ENCODE results near the gene SLC28A2.
"Not testable (repeated sequence)": the region's sequence is repeated elsewhere in the genome, so short reads cannot be mapped to it uniquely, and the experiment has no call there.

Gene SLC28A2

DNA sequence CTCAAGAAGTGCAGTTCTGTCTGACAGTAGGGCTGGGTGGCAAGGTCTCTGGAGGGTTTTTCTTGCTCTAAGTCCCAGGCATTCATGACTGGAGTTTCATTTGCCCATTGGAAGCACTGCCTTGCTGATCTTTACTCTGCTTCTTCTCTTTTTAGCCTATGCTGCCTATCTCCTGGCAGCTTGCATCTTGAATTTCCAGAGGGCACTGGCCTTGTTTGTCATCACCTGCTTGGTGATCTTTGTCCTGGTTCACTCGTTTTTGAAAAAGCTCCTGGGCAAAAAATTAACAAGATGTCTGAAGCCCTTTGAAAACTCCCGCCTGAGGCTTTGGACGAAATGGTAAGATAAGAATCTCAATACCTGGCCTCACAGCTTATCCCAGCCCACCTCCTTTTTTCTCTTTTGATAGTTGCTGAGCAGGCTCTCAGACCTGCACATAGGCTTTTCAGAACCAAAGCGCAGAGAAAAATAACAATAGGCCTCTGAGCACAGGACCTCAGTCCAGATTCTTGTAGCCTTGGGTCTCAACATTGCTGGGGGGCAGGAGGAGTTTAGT lies 10.9 kb downstream of the SLC28A2 start:
- no peak for DNase-seq

DNA sequence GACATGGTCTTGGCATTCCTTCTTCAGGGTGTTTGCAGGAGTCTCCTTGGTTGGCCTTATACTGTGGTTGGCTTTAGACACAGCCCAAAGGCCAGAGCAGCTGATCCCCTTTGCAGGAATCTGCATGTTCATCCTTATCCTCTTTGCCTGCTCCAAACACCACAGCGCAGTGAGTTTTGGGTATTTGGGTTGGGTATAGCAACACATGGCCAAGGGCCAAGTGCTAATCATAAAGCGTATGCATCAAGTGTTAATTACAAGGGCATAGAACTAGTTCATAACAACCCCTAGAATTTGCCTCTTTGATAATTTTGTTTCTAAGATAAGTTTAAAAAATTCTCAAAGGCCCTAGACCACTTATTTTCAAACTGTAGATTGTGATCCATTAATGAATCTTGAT lies 11.8 kb downstream of the SLC28A2 start:
- no peak for DNase-seq

DNA sequence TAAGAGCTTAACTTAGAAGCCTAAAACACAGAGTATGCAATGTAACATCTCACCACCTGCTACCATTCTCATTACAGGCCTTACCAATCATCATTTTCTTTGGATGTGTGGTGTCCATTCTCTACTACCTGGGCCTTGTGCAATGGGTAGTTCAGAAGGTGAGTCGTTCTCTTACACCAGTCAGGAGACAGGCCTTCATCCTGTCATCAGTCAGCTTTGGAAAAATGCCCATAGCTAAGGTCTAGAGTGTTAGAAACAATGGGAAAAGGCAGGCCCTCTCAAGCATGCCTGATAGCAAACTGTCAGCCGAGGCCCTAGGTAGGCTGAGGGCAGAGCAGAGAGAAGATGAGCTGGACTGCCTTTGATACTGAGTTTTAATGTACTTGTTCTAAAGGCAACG lies 13.5 kb downstream of the SLC28A2 start:
- no peak for DNase-seq

DNA sequence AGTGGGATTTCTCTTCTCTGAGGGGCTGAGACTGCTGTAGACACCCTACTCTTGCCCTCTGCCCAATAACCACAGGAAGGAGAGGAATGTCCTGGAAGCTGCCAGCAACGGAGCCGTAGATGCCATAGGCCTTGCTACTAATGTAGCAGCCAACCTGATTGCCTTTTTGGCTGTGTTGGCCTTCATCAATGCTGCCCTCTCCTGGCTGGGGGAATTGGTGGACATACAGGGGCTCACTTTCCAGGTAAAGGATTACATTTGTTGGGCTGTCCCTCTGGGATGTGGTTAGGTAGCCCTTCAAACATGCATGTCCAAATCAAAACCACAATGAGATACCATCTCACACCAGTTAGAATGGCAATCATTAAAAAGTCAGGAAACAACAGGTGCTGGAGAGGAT lies 16.1 kb downstream of the SLC28A2 start:
- DNase-seq, result no peak

DNA sequence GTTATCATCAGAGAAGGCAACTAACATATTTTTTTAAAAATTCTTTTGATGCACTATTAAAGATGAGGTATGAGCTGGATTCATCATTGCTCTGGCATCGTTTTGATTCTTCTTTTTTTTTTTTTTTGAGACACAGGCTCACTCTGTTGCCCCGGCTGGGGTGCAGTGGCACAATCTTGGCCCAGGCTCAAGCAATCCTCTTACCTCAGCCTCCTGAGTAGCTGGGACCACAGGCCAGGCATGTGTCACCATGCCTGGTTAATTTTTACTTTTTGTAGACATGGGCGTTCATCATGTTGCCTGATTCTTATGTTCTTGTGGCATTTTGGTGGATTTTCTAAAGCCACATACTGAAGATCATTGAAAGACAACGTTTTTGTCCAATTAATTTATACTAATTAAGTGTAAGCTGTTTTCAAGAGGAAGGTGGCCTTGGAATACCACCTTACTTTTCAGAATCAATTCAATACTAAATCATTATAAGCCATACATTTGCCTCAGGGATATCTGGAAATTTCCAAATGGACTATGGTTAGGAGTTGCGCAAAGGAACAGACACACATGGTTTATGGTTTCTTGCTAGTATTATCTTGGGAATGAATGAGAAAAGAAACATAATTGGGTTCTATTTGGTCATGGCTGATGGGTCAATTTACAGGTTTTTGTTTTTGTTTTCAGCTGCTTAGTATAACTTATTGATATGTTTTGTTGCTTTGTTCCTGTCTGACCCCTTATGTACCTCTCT lies 22.8 kb downstream of the SLC28A2 start:
- DNase-seq, result no peak

DNA sequence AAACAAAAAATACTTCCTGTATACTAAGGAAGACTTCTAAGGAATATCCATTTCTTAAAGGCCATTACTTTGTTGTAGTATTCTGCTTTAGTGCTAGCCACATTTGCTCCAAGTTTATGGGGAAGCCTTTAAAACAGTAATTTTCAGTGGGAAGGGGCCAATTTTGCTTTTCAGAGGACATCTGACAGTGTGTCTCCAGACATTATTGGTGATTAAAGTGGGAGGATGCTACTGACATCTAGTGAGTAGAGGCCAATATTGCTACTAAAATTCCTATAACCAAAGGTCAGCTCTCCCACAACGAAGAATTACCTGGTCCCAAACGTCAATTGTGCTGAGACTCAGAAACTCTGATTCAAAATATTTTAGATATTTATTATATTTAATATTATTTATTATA lies 24.8 kb downstream of the SLC28A2 start:
- DNase-seq, result no peak

DNA sequence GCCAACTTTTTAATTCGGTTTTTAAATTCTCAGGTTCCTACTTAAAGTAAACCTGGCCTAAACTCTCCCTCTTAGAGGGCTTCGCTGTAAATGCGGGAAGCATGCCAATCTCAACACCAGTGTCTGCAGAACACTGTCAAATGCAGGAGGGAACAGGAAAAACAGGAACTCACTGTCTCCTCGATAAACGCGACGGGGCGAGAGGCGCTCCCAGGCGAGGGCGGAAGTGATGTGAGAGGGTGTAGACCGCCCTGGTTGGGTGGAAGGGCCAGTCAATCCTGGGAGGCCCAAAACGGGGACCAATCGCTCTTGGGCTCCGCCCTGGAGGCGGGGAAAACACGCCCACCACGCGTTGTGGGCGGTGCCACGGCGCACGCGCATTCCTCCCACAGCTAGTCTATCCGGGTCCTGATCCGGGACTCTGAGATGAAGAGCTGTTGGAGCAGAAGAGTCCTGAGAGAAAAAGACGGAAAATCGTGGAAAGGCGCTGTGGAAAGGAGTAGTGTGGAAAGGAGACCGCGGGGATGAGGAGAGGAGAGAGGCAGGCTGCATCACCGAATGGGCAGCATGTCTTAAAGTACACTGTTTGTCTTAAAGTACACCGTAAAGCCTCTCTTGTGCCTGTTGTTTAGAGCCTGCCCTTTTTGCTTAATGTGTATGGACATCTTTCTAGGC lies 27.1 kb downstream of the SLC28A2 start:
- DNase-seq, result peak; percentile 86

DNA sequence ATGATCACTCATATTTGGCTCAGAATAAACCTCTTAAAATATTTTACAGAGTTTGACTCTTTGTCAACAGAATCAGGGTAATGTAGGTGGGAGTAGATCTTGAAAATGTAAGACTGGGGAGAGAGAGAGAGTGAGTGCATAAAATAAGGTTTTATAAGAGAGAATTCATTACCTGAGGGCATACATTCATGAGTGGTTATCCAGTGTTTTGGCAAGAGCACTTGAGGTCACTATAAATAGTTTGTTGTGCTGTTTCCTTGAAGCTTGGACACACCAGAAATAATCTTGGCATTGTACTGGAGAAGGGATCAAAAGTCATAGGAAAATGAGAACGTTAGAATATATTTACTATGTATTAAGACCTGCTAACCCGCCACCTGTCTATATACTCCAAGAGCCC lies 33.4 kb downstream of the SLC28A2 start:
- no peak for DNase-seq

DNA sequence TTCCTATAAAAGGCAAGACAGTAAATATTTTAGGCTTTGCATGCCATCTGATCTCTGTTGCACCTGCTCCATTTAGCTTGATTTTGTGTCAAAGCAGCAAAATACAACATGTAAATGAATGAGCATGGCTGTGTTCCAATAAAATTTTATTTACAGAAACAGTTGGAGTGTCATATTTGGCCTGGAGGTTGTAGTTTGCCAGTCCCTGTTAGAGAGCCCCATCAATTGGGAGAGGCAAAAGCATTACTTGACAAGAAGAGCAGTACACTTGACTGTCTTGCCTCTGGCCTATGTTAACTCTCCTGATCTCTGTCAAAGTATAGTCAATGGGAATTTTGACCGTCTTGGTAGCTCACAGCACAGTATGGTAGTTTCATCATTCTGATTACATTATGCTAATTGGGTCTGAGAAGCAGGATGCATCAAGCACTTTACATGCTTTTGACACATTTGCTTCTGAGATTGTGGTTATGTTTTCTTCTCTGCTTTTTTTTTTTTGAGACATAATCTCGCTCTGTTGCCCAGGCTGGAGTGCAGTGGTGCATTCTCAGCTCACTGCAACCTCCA lies 35.4 kb downstream of the SLC28A2 start:
- DNase-seq, result no peak

DNA sequence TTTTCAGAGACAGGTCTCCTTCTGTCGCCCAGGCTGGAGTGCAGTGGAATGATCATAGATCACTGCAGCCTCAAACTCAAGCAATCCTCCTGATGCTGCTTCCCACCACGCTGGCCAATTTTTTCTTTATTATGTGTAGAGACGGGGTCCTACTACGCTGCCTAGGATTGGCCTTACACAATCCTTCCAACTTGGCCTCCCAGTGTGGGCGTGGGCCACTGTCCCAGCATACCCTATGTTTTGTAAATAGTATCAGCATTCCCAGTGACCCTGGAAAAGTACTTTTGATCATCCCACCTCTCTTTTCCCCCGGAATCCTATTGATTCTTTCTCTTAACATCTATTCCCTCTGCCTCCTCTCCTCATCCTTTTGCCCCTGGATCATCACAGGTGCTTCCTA lies 36.9 kb downstream of the SLC28A2 start:
- no peak for DNase-seq

DNA sequence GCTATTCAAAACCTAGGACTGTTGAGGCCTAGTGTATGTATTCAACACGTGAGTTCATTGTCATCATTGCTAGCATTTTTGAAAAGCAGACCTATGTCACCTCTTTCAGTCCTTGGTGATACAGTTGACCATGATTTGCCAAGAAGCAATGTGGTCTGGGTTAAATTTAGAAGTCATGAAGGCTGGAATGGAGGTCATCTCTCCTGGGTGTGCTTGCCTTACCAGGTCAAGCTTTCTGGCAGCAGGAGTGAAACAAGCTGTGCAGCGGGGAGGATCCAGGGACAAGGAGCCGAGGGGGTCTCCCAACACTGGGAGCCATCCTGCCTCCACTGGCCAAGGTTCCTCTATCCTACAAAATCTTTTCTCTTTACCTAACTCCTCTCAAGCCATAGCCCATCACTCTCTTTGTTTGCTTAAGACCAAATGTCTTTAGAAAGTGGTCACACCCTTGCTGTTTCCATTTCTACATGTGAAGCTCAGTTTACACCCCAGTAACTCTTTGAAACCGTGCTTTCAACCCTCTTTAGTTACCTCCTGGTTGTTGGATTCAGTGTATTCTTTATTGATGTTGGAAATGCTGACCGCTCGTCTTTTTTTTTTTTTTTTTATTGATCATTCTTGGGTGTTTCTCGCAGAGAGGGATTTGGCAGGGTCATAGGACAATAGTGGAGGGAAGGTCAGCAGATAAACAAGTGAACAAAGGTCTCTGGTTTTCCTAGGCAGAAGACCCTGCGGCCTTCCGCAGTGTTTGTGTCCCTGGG lies 40.0 kb downstream of the SLC28A2 start:
- DNase-seq, result no peak

DNA sequence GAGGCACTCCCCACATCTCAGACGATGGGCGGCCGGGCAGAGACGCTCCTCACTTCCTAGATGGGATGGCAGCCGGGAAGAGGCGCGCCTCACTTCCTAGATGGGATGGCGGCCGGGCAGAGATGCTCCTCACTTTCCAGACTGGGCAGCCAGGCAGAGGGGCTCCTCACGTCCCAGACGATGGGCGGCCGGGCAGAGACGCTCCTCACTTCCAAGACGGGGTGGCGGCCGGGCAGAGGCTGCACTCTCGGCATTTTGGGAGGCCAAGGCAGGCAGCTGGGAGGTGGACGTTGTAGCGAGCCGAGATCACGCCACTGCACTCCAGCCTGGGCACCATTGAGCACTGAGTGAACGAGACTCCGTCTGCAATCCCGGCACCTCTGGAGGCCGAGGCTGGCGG lies 41.3 kb downstream of the SLC28A2 start:
- DNase-seq, result not testable (repeated sequence)

DNA sequence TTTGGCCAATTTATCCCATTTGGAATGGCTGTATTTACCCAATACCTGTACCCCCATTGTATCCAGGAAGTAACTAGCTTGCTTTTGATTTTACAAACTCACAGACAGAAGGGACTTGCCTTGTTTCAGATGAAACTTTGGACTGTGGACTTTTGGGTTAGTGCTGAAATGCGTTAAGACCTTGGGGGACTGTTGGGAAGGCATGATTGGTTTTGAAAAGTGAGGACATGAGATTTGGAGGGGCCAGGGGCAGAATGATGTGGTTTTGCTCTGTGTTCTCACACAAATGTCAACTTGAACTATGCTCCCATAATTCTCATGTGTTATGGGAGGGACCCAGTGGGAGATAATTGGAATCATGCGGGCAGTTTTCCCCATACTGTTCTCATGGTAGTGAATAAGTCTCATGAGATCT lies 46.9 kb downstream of the SLC28A2 start:
- not testable (repeated sequence) for DNase-seq

DNA sequence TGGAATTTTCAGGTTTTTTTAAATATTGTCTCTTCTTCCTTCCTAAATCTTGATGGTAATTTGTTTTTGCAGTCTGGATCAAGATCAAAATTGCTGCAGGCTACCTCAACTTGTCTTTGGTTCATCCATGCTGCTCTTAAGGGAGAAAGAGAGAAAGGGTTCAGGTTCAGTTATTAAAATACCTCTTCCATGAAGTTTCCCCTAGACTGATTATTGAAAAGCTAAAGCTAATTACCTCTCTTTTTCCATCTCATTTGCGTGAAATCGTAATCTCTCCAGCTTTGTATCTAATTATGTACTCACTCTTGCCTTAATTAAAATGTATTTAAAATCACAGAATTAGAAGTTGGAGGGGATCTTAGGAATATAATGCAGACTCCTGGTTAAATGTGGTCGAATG lies 52.7 kb downstream of the SLC28A2 start:
- no peak for DNase-seq

DNA sequence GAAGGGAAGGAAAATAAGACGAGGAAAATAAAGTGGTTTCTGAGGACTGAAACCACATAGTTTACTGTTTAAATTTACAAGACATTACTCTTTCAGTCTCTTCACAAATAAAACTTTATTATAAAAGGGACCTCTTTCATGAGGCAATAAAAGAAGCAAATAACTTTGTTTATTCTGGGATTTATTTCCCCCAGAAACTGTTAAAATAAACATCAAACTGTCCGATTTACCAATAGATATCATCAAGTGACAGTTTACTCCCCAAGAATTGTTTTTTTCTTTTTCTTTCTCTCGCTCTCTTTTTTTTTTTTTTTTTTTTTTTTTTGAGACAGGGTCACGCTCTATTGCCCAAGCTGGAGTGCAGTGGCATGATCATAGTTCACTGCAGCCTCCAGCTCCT lies 54.1 kb downstream of the SLC28A2 start:
- DNase-seq, result no peak

DNA sequence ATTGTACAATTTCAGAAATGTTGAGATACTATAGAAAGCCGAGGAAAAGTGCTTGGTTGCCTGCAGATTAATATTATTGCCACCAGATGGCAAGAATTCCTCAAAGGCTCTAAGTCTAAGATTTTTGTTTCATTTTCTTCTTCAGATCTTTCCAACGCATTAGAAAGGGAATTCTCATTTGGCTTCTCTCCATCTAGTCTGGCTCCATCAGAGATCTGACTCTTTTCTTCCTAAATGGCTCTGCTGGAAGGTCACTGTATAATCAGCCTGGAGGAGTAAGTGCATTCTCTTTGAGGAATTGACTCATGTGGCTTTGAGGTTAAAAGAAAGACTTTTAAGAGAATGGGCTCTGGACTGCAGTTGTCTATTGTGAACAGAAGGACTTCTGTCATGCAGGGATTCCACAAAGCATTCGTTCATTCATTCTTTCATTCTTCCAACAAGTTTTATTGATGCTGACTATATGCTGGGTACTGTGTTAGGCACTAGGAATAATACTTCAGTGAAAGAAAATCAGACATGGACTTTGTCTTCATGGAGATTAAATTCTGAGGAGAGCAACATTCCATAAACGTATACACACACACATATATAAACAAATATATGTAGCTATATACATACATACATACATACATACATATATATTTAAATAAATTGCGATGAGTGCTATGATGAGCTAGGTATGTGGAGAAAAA lies 55.3 kb downstream of the SLC28A2 start:
- no peak for DNase-seq

DNA sequence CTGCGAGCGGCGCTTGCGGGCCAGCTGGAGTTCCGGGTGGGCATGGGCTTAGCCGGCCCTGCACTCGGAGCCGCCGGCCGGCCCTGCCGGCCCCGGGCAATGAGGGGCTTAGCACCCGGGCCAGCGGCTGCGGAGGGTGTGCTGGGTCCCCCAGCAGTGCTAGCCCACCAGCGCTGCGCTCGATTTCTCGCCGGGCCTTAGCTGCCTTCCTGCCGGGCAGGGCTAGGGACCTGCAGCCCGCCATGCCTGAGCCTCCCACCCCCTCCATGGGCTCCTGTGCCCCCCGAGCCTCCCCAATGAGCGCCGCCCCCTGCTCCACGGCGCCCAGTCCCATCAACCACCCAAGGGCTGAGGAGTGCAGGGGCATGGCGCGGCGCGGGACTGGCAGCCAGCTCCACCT lies 62.1 kb downstream of the SLC28A2 start:
- not testable (repeated sequence) for DNase-seq

DNA sequence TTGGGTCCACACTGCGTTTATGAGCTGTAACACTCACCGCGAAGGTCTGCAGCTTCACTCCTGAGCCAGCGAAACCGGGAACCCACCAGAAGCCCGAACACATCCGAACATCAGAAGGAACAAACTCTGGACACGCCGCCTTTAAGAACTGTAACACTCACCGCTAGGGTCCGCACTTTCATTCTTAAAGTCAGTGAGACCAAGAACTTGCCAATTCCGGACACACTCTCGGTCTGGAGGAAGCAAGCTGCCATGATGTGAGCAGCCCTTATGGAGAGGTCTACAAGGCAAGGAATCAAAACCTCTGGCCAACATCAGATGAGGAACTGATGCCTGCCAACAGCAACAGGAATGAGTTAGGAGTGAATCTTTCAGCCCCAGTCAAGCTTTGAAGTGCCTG lies 62.9 kb downstream of the SLC28A2 start:
- DNase-seq, result no peak

DNA sequence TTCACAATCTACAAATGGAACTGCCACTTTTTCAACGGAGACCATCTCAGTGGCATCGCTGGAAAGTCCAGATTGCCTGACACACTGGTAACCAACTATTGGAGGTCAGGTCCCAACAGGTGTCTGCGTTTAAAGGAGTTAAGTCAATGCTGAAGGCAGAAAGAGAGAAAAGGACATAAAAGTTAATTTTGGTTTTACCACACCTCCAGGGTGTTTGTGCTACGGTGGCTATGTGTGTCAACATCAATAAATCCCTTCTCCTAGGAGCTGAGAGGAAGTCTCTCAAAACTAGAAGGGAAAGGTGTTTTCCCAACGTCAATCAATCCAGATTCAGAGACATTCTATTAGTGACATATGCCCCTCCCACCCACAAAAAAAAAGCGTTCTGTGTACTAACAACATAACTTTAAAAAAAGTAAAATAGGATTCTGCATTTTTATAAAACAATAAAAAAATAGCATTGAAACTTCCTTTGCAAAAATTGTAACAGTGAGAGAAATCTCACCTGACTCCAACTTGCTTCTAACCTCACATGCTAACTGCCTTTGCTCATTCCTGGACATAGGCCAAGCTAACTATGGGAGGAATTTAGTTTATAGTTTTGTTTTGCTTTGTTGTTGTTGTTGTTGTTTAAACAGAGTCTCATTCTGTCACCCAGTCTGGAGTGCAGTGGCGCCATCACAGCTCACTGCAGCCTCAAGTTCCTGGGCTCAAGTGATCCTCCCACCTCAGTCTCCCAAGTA lies 67.6 kb downstream of the SLC28A2 start:
- DNase-seq, result no peak

DNA sequence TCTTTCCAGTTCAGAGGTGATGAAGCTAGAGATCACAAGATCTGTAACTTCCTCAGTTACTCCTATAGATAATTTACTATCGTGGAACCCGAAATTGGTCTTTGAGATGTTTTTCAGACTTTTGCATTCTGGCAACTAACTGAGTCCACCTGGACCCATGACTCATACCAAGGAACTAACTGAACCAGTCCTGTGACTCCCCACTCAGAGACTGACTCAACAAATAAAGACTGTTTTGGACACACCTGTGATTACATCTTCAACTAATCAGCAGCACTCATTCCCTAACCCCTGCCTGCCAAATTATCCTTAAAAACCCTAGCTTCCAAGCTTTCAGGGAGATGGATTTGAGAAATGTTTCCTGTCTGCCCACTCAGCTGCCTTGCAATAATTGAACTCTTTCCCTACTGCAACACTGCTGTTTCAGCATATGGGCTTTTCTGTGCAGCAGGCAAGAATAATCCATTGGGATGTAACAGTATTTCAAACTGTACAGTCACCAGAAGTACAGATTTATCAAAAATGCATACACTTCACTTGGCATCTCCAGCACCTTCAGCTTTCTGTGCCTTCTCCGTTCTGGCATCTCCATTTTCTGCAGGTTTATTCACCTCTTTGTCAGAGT lies 68.7 kb downstream of the SLC28A2 start:
- DNase-seq, result no peak

DNA sequence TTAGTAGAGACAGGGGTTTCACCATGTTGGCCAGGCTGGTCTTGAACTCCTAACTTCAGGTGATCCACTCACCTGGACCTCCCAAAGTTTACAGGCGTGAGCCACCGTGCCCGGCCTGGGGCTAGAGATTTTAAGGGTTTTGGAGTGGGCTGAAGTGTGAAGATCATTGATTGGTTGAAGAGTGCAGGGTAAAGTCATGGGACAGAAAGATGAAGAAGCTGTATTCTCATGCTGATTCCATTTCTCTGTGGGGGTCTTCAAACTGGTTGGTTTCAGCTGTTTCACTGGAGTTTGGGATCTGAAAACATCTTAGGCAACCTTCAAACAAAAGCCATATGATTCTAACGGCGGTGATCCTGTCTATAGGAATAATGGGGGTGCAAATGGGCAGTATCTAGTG lies 74.2 kb downstream of the SLC28A2 start:
- DNase-seq, result no peak
